ENCODE data around the gene SAA2. TPM values are rescaled to one million over a fixed set of nuclear protein-coding genes. Genes with fewer than 3 reads are reported as not detected.

The SAA2 gene
- total and polyA plus RNA-seq, 2 donors (not counting 1 experiment from before 2014, with no cell fraction given), result not detected

GRCh38 chr11:18245396-18245795 is 3.1 kb downstream of the SAA2 start:
- Histone ChIP-seq H3K27ac (ENCODE audit: insufficient read depth, low read length) (no peak overlapping the region), H3K9me3 (ENCODE audit: control insufficient read depth, insufficient read depth, low read depth, low read length) (no peaks in the 10 kb centered on the region), H3K79me2 (ENCODE audit: control insufficient read depth, insufficient read depth, low read length) (no peaks in the 10 kb centered on the region), H3K27me3 (ENCODE audit: control insufficient read depth, insufficient read depth, low read length) (peaks cover 2% of the 10 kb centered on the region), H3K4me1 (ENCODE audit: control insufficient read depth, extremely low read depth, insufficient read depth, low read length) (no peaks in the 10 kb centered on the region), H4K20me1 (ENCODE audit: control insufficient read depth, extremely low read depth, insufficient read depth, low read length) (no peaks in the 10 kb centered on the region), H3K4me2 (ENCODE audit: extremely low read depth, insufficient read depth, low read length) (no peak overlapping the region), H3K4me3 (replicated peaks in 1 of 4; ENCODE audit: control extremely low read depth in 1 of 4, insufficient read depth in 1 of 4, low read depth in 3 of 4, low read length in 4 of 4) (no peak overlapping the region), H3K9ac (ENCODE audit: insufficient read depth, low read length) (no peak overlapping the region), H2AFZ (ENCODE audit: low read length) (no peak overlapping the region), H3K36me3 (ENCODE audit: control insufficient read depth, insufficient read depth, low read length) (no peaks in the 10 kb centered on the region)
- peak in 1 of 2 donors; percentile 15 for DNase-seq (ENCODE audit: low read depth in 2 of 2)
- TF ChIP-seq CTCF (conservative IDR thresholded peaks at IDR 0.05 in 1 of 2, IDR thresholded peaks at IDR 0.05 in 1 of 2; ENCODE audit: low read depth in 1 of 2, low read length in 2 of 2) (no peak), EZH2 (IDR thresholded peaks at IDR 0.05; ENCODE audit: low read length, missing control alignments) (no peak)

- Histone ChIP-seq H3K27ac (ENCODE audit: insufficient read depth, low read length) (no peak overlapping the region), H3K9me3 (ENCODE audit: control insufficient read depth, insufficient read depth, low read depth, low read length) (no peaks in the 10 kb centered on the region), H3K4me3 (replicated peaks in 1 of 4; ENCODE audit: control extremely low read depth in 1 of 4, insufficient read depth in 1 of 4, low read depth in 3 of 4, low read length in 4 of 4) (no peak overlapping the region), H3K79me2 (ENCODE audit: control insufficient read depth, insufficient read depth, low read length) (no peaks in the 10 kb centered on the region), H3K4me2 (ENCODE audit: extremely low read depth, insufficient read depth, low read length) (no peak overlapping the region), H3K4me1 (ENCODE audit: control insufficient read depth, extremely low read depth, insufficient read depth, low read length) (no peaks in the 10 kb centered on the region), H3K9ac (ENCODE audit: insufficient read depth, low read length) (no peak overlapping the region), H2AFZ (ENCODE audit: low read length) (no peak overlapping the region), H4K20me1 (ENCODE audit: control insufficient read depth, extremely low read depth, insufficient read depth, low read length) (no peaks in the 10 kb centered on the region), H3K36me3 (ENCODE audit: control insufficient read depth, insufficient read depth, low read length) (no peaks in the 10 kb centered on the region), H3K27me3 (ENCODE audit: control insufficient read depth, insufficient read depth, low read length) (no peaks in the 10 kb centered on the region)
- peak; percentile 56 to 80 for DNase-seq (ENCODE audit: low read depth in 2 of 2)
- TF ChIP-seq EZH2 (IDR thresholded peaks at IDR 0.05; ENCODE audit: low read length, missing control alignments), result no peak
- peak; percentile 65 to 95 for TF ChIP-seq CTCF (conservative IDR thresholded peaks at IDR 0.05 in 1 of 2, IDR thresholded peaks at IDR 0.05 in 1 of 2; ENCODE audit: low read depth in 1 of 2, low read length in 2 of 2)
These were observed 4.6 kb downstream of the SAA2 start for GRCh38 chr11:18243783-18244362.

- peaks cover 4% of the 10 kb centered on the region for H3K27me3 ChIP-seq (ENCODE audit: control insufficient read depth, insufficient read depth, low read length)
- DNase-seq (ENCODE audit: low read depth in 2 of 2), result no peak
- no peaks in the 10 kb centered on the region for H3K79me2 ChIP-seq (ENCODE audit: control insufficient read depth, insufficient read depth, low read length)
- no peaks in the 10 kb centered on the region for H3K9me3 ChIP-seq (ENCODE audit: control insufficient read depth, insufficient read depth, low read depth, low read length)
- TF ChIP-seq CTCF (conservative IDR thresholded peaks at IDR 0.05 in 1 of 2, IDR thresholded peaks at IDR 0.05 in 1 of 2; ENCODE audit: low read depth in 1 of 2, low read length in 2 of 2) (no peak), EZH2 (IDR thresholded peaks at IDR 0.05; ENCODE audit: low read length, missing control alignments) (no peak)
- no peaks in the 10 kb centered on the region for H4K20me1 ChIP-seq (ENCODE audit: control insufficient read depth, extremely low read depth, insufficient read depth, low read length)
- H2AFZ ChIP-seq (ENCODE audit: low read length), result no peak overlapping the region
- H3K4me3 ChIP-seq (replicated peaks in 1 of 4; ENCODE audit: control extremely low read depth in 1 of 4, insufficient read depth in 1 of 4, low read depth in 3 of 4, low read length in 4 of 4), result no peak overlapping the region
- no peak overlapping the region for H3K4me2 ChIP-seq (ENCODE audit: extremely low read depth, insufficient read depth, low read length)
- H3K9ac ChIP-seq (ENCODE audit: insufficient read depth, low read length), result no peak overlapping the region
- no peak overlapping the region for H3K27ac ChIP-seq (ENCODE audit: insufficient read depth, low read length)
- no peaks in the 10 kb centered on the region for H3K36me3 ChIP-seq (ENCODE audit: control insufficient read depth, insufficient read depth, low read length)
- no peaks in the 10 kb centered on the region for H3K4me1 ChIP-seq (ENCODE audit: control insufficient read depth, extremely low read depth, insufficient read depth, low read length)
These were observed 8.8 kb downstream of the SAA2 start for GRCh38 chr11:18239655-18240054.

Data from fibroblast of lung (primary cell).